DMS153 treated with DMSO at 0.1 percent for 48 hours (cell line): Measurements from ENCODE around the gene LCE3A.

Experiments
- DNase-seq: peaks from one replicate; lab custom pipeline; 2025; ENCODE audit not compliant: unreplicated experiment; lab: John Stamatoyannopoulos, UW

The LCE3A gene

GRCh38 chr1:152577168-152577567, 45.7 kb downstream of the LCE3A start:
- no peak for DNase-seq
